GM13977 (cell line): ENCODE results near the gene OFD1.

Experiments
- DNase-seq: peaks from one replicate; pipeline ENCODE4 v3.0.0; 2012; ENCODE audit warnings: low spot score
- in situ Hi-C: fragments of 300-500 bp; cut with MboI; formaldehyde crosslinking; loops from one replicate; pipeline ENCODE4 v1.12.0; 2022; ENCODE audit warnings: low sequenced_read_pairs, low pct_unique_long_range_greater_than_20kb, mixed read lengths, inconsistent platforms; ENCODE audit not compliant: unreplicated experiment
- TF ChIP-seq, protein P1 (sequence below): IDR thresholded peaks from 2 replicates; pipeline ENCODE4 v1.5.1; 2012; ENCODE audit warnings: mild to moderate bottlenecking, control low read depth; ENCODE audit not compliant: insufficient read depth; ENCODE audit errors: extremely low read depth, missing control alignments

The OFD1 gene

DNA sequence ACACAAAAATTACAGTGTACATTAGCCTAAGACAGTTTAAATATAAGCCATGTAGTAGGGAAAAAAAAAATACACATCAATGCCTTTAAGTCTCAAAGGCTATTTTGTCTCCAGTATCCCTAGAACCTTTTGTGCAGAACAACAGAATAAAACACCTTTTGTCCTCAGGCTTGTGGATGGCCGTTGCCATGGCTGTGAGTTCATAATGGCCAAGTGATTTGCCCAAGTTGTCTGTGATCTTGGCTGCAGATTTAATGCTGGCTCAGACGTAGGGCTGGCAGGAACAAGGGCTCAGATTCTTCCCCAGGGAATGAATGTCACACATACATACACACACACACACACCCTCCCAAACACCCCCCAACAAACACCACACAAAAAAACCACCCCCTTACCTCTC lies 57.0 kb downstream of the OFD1 start:
- DNase-seq = no peak
- TF ChIP-seq, protein P1, sequence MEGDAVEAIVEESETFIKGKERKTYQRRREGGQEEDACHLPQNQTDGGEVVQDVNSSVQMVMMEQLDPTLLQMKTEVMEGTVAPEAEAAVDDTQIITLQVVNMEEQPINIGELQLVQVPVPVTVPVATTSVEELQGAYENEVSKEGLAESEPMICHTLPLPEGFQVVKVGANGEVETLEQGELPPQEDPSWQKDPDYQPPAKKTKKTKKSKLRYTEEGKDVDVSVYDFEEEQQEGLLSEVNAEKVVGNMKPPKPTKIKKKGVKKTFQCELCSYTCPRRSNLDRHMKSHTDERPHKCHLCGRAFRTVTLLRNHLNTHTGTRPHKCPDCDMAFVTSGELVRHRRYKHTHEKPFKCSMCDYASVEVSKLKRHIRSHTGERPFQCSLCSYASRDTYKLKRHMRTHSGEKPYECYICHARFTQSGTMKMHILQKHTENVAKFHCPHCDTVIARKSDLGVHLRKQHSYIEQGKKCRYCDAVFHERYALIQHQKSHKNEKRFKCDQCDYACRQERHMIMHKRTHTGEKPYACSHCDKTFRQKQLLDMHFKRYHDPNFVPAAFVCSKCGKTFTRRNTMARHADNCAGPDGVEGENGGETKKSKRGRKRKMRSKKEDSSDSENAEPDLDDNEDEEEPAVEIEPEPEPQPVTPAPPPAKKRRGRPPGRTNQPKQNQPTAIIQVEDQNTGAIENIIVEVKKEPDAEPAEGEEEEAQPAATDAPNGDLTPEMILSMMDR = no peak
- in situ Hi-C loops = no loop called here

DNA sequence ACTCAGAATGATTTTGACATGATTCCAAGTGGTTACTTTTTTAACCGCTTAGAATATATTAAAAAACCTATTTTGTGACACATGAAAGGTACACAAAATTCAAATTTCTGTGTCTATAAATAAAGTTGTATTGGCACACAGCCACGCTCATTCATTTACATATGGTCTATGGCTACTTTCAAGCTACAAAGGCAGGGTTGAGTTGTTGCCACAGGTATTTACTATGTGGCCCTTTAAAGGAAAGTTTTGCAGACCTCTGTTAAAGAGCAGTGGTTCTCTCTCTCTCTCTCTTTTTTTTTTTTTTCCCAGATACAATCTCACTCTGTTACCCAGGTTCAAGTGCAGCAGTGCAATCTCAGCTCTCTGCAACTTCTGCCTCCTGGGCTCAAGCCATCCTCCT lies 59.3 kb downstream of the OFD1 start:
- in situ Hi-C loops = no loop called here
- TF ChIP-seq, protein P1 = no peak
- DNase-seq = no peak

DNA sequence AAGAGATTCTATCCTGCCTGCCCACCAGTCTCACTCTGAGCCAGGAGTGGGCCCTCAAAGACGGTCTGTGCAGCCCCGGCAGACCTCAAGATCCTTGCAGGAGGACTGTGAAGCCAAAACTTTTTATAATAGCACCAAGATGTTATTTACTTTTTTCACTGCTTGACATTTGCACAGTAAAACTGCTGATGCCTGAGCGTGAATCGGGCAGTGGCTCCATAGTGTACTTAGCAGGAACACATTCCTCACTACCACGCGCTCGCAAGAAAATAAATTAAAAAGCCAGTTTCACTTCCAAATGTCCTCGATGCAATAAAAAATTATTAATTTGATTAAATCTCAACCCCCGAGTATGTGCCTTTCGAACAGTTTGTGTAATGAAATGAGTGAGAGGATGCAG lies 59.9 kb downstream of the OFD1 start:
- no peak for DNase-seq
- TF ChIP-seq, protein P1 = no peak
- in situ Hi-C loops = no loop called here

DNA sequence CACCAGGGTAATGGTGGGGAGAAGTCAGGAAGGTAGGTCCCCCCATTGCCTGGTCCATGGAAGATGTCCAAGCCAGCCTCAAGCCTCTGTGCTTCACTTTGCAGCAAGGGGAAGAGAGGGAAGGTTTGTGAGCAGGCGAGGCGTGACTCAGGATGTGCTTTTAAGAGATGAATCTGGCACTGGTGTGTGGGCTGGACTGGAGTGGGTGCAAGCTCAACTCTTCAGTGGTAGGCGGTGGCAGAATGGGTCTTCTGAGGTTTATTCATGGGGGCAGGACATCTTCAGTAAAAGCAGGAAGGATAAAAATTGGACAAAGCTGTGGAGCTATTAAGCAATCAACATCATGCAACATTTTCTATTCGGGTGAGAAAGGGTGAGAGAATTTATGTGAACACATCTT lies 63.0 kb downstream of the OFD1 start:
- in situ Hi-C loops = no loop called here
- TF ChIP-seq, protein P1 = no peak
- DNase-seq = no peak

DNA sequence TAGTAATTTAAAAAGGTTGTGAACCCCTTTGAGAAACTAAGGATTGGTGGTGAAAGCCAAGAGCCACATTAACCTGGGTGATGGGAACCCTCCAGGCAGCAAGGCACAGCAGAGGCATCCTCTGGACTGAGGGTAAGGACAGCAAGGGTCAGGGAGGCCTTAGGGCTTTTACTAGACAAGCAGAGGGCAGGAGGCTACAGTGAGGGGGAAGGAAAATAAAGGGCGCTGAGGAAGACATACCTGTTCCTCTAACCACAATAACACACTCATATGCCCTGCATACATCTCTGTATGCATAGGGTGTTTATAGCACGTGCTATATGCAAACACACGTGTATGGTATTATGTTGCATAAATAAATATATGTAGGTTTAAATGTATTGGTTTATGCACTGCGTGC lies 63.6 kb downstream of the OFD1 start:
- DNase-seq = no peak
- in situ Hi-C loops = no loop called here
- TF ChIP-seq, protein P1 = no peak

DNA sequence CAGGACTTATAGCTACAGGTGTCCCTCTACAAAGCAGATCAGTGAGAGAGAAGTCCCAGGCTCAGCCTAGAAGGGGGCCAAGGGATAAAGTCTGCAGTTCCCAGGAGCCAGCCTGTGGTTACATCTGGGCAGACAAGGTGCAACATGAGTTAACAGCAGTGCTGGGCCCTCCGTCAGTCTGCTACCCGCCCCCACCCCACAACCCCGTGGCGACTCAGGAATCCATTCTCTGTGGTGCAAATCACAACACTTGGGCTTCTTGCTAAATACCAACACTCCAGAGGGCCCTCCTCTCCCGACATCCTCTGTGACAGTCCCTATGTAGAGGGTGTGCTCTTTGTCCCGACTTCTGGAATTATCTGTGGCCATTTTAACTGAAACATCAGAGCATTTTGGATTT lies 68.6 kb downstream of the OFD1 start:
- TF ChIP-seq, protein P1 = no peak
- in situ Hi-C loops = no loop called here
- no peak for DNase-seq

DNA sequence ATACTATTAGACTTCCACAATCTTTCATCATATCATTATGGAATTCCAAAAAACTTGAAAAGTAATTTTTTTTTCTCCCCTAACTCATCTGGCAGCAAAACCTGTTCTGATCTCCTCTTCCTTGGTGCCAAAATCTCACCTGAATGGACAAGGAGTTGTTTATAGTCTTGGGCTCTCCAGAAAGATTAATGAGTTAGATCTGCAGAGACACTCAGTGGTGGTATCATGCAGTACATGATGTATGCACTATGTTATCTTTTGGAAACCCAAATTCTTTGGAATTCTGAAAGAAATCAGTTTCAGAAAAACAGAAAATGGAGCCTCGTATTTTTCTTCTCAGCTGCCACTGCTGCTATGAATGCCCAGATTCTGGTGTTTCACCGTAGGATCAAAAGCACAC lies 70.7 kb downstream of the OFD1 start:
- DNase-seq = peak; percentile 14
- TF ChIP-seq, protein P1 = no peak
- in situ Hi-C loops = no loop called here
